Ishikawa (cell line): ENCODE data around the gene DIAPH2.

Experiments used
- CEBPB ChIP-seq: IDR thresholded peaks from 2 replicates; pipeline ENCODE4 v1.6.1; 2012
- CREB1 ChIP-seq: IDR thresholded peaks from 2 replicates; pipeline ENCODE4 v1.6.1; 2012; ENCODE audit warnings: low read depth
- EGR1 ChIP-seq: IDR thresholded peaks from 2 replicates; pipeline ENCODE4 v1.6.1; 2012
- EP300 ChIP-seq: IDR thresholded peaks from 2 replicates; pipeline ENCODE4 v1.6.1; 2012; ENCODE audit warnings: borderline replicate concordance
- FOXM1 ChIP-seq: IDR thresholded peaks from 2 replicates; pipeline ENCODE4 v1.6.1; 2012; ENCODE audit warnings: low read depth, borderline replicate concordance
- MAX ChIP-seq: IDR thresholded peaks from 2 replicates; pipeline ENCODE4 v1.6.1; 2012
- NFIC ChIP-seq: IDR thresholded peaks from 2 replicates; pipeline ENCODE4 v1.6.1; 2012
- REST ChIP-seq: IDR thresholded peaks from 2 replicates; pipeline ENCODE4 v1.6.1; 2012; ENCODE audit warnings: low read depth, mild to moderate bottlenecking
- TAF1 ChIP-seq: IDR thresholded peaks from 2 replicates; pipeline ENCODE4 v1.6.1; 2012; ENCODE audit warnings: low read depth, mild to moderate bottlenecking
- TEAD4 ChIP-seq: IDR thresholded peaks from 2 replicates; pipeline ENCODE4 v1.6.1; 2012
- USF1 ChIP-seq: IDR thresholded peaks from 2 replicates; pipeline ENCODE4 v1.6.1; 2012
- YY1 ChIP-seq: IDR thresholded peaks from 2 replicates; pipeline ENCODE4 v1.6.1; 2012; ENCODE audit warnings: low read depth
- ZBTB7A ChIP-seq: IDR thresholded peaks from 2 replicates; pipeline ENCODE4 v1.6.1; 2012; ENCODE audit warnings: low read depth

GRCh38 chrX:97021680-97022079, 337.0 kb downstream of the DIAPH2 start:
- no peak for TF ChIP-seq YY1
- TF ChIP-seq USF1: no peak
- no peak for TF ChIP-seq CREB1
- TF ChIP-seq EP300: no peak
- no peak for TF ChIP-seq CEBPB
- no peak for TF ChIP-seq FOXM1
- TF ChIP-seq ZBTB7A: no peak
- no peak for TF ChIP-seq NFIC
- no peak for TF ChIP-seq REST
- TF ChIP-seq MAX: no peak
- TF ChIP-seq EGR1: no peak
- TF ChIP-seq TAF1: no peak
- no peak for TF ChIP-seq TEAD4
